Activated CD4-positive, CD25-positive, alpha-beta regulatory T cell treated with anti-CD3 and anti-CD28 coated beads, Interleukin-2, amount 50 U/mL, for 16 hours (primary cell): ENCODE measurements around the gene PPFIBP1.
A peak's percentile ranks its signal among the peaks of the same experiment; 100 is the strongest.

Experiments
- DNase-seq: peaks from one replicate; pipeline ENCODE4 v3.0.0-alpha.2; 2020; ENCODE audit warnings: low read depth, low spot score

Gene PPFIBP1

DNA sequence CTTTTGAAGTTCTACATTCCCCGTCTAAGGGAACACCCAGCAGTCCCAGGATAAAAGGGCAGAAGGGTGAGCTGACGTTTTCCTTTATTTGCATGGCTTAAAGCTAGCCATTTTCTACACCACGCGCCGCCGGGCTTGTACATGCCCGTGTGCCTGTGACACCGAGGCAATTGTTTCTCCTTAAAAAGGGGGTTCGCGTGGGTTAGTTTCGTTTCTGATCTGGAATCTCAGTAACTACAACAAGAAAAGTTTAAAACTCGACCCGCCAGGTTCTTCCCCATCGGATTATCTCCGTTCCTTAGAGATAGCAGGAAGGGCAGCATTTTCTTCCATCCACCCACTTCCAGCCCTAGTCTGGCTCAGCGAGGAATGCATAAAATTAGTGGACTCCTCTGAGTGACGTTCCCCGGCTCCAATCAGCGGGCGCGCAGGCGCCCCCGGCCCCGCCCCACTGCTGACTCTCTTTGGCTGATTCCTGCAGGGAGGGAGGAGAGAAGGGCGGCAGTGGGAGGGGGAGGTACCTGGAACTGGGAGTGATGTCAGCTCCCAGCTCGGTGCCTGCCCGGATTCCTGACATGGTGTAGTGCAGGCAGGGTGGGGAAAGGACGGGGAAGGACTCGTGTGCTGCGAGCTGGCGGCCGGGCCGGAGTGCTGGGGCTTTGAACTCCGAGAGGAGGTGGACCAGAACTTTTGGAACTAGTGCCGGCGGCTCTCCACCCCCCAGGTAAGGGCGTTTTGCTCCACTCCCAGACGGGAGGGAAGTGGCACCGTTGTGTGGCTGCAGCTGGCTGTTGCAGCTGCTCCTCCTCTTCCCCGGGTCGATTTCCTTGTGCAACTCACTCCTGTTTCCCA, at the start of gene PPFIBP1:
TSS of gene PPFIBP1 (plus strand) at position 565 of the 852 bp plus-strand sequence. CDS start 109,191 bp downstream, outside the sequence.
- DNase-seq, result peak; percentile 95

DNA sequence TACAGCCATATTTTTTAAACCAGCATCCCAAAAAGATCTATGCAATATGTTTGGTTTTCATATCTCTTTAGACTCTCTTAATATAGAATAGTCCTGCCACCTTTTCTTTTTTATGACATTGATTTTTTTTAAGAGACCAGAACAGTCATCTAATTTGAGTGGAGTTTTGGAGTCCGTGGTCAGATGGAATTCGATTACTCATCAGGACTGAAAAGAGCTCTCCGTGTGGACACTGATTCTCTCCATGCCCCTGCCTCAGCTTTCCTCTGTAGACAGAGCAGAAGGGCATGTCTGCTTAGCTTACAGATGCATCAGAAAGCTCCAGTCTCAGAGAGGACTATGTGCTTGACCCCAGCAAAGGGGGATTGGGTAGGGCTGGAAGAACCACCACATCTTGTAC, 49.7 kb upstream of the PPFIBP1 start:
- DNase-seq, result no peak

DNA sequence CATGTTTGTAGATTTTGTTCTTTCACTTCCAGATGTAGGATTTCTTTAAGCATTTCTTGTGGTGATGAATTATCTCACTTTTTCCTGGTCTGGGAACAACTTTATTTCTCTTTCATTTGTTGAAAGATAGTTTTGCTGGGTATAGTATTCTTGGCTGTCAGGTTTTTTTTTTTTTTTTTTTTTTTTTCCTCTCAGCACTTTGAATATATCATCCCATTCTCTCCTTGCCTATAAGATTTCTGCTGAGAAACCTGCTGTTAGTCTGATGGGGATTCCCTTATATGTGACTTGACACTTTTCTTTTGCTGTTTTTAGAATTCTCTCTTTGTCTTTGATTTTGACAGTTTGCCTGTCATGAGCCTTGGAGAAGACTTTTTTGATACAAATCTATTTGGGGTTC, 47.0 kb upstream of the PPFIBP1 start:
- no peak for DNase-seq

DNA sequence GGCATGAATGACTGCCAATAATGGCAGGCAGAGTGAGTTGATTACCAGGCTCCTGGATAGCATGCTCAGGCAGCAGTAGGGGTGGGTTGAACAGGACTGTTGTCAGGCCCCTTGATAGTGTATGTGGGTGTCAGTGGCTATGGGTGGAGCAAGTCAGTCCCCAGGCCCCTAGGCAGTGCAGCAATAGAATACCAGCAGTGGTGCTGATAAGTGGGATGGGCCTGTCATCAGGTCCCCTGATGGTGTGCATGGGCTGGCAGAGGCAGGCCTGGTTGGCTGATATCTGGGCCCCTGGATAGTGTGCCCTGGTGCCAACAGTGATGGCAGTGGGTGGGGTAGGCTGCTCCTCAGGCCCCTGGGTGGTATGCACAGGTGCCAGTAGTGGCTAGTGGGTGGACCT, 45.1 kb upstream of the PPFIBP1 start:
- DNase-seq, result no peak

DNA sequence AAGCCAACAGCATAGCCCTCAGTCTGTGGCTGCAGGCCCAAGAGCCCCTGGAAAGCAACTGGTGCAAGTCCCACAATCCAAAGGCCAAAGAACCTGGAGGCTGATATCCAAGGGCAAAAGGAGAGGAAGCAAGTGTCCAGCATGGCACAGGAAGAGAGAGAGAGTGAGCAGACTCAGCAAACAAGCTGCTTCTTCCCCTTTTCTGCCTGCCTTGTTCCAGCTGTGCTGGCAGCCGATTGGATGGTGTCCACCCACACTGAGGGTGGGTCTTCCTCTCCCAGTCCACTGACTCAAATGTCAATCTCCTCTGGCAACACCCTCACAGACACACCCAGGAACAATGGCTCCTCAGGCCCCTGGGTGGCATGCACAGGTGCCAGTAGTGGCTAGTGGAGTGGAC, 44.0 kb upstream of the PPFIBP1 start:
- DNase-seq, result no peak

DNA sequence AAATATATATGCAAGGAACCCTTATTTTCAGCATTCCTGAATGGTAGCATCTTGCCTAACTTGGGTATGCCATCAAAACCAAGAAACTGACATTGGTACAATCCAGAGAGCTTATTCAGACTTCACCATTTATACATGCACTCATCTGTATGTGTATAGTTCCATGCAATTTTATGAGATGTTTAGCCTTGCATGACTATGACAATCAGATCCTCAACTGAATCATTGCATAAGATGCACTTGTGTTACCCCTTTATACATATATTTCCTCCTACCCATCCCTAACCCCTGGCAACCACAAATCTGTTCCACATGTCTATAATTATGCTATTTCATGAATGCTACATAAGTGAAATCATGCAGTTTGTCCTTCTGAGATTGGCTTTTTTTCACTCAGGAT, 37.0 kb upstream of the PPFIBP1 start:
- no peak for DNase-seq

DNA sequence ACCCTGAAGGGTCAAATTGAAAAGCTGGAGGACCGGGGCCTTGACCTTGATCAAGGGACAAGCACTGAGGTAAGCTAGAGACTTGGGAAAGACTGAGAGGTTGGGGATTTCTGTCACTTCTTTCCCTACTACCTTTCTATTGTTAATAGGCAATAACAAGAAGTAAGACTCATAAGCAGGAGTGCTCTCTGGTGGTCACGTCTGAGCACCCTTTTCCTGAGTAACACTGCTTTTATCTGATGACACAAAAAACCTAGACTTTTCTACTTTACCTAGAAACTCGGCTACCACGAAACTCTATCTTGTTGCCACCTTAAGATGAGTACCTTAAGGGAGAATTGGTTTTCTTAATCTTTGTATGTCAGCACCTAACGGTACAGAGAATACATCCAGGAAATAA, 35.5 kb upstream of the PPFIBP1 start:
- no peak for DNase-seq

DNA sequence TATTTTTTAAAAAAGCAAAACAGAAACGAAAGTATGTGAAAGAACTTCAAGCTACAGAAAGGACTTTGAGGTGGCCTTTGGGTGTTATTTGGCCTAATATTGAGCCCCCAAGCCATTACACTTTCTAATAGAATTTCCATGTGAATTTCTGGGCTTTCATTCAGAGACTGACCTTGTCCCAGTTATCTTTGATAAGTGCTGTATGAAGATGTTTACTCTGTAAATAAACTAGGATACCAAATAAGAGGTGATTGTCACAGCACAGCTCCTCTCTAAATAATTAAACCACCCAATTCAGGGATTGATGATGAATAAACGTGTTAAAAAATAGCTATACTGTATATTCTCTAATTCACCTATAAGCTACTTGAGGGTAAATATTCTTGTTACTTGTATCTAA, 32.8 kb upstream of the PPFIBP1 start:
- no peak for DNase-seq

DNA sequence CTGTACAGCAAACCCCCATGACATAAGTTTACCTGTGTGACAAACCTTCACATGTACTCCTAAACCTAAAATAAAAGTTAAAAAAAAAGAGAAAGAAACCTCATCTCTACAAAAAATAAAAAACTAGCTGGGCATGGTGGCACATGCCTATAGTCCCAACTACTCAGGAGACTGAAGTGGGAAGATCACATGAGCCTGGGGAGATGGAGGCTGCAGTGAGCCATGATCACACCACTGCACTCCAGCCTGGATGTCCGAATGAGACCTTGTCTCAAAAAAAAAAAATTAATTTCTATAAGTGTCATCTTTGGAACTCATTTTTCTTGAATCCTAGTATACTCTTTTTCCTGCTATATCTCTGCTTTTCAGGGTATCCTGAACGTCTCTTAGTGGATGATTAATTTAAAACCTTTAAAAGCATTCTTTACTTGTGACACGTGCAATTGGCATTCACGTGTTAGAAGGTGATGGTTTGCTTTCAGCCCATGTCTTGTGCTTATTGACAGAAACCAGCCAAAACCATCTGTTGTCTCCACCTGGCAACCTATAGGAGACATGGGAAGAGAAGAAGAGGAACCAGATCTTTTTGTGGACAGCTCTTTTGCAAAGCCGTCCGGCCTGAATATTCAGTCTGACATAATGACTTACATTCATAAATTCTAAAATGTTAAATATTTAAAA, 30.6 kb upstream of the PPFIBP1 start:
- no peak for DNase-seq

DNA sequence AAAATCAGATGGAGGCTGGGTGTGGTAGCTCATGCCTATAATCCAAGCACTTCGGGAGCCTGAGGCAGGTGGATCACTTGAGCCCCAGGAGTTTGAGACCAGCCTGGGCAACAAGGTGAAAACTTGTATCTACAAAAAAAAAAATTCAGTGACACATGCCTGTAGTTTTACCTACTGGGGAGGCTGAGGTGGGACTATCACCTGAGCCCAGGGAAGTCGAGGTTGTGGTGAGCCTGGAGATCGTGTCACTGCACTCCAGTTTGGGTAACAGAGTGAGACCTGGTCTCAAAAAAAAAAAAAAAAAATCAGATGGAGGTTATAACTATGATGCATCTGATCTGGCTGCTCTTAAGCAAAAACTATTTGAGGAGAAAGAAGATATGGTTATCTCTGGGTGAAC, 26.6 kb upstream of the PPFIBP1 start:
- no peak for DNase-seq

DNA sequence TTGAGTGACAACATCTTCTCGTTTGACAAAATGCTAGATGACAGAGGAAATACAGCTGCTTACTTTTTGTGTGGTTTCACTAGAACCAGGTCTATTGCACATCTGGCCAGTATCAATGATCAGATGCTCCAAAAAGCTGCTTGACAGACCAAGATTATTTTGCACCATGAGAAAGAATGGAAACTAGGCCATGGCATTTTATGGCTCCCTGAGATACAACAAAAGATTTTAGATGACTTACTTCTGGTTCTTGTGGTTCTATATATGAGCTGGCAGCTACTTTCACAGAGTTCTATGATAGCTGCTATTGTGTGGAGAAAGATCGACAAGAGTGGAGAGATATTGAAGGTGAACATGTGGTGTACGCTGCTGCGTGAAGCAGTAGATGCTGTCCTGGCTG, 25.9 kb upstream of the PPFIBP1 start:
- DNase-seq, result no peak

DNA sequence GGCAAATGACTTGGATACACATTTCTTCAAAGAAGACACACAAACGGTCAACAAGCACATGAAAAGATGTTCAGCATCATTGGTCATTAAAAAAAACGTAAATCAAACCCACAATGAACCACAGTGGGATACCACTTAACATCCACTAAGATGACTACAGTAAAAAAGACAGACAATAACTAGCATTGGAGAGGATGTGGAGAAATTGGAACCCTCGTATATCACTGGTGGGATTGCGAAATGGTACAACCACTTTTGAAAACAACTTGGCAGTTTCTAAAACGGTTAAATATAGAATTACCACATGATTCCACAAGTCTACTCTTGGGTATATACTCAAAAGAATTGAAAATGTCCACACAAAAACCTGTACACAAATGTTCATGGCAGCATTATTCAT, 25.2 kb upstream of the PPFIBP1 start:
- no peak for DNase-seq

DNA sequence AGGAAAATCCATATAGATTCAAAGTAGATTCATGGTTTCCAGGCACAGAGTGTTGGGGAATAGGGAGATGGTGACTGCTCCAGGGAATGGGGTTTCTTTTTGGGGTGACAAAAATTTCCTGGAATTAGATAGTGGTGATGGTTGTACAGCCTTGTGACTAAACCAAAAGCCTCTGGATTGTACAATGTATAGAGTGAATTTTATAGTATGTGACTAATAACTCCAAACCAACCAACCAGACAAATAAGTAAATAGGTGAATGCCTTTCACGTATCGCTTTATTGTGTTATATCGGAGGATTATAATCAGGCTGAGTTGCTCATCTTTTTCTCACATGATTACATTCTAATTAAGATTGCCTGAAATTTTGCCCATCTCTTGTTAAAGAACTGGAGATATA, 24.6 kb upstream of the PPFIBP1 start:
- DNase-seq, result no peak

DNA sequence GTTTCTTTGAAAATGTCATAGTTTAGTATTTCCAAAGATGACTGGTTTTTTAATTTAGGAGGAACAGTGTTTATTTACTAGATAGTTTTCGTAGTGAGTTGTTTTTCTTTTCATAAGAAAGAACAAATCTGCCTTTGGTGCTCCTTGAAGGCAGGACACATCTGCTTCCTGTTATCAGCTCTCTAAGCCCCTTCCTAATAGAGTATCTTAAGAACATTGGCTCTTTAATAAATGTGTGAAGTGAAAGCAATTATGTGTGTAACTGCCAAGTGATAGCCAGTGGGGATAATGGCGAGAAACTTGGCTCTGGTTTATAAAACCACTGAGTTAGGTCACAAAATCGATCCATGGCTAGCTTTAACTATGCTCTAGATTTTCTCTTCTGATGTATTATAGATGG, 23.5 kb upstream of the PPFIBP1 start:
- no peak for DNase-seq

DNA sequence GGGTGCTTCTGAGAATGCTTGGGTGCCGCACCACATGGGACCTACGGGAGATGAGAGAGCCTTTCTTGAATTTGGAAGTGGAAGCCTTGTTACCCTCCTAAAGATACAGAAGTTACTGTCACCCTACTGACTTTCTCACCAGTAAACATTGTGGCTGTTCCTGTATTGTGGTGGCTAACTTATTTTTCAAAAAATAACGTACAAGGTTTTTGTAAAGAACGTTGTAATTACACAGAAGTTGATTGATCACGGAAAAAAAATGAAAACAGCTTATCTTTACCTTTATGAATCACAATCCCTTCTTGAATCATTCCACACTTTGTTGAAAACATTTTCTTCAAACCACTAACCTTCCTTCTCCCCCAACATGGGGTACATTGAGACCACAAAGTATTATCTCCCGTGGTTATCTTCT, 22.0 kb upstream of the PPFIBP1 start:
- no peak for DNase-seq

DNA sequence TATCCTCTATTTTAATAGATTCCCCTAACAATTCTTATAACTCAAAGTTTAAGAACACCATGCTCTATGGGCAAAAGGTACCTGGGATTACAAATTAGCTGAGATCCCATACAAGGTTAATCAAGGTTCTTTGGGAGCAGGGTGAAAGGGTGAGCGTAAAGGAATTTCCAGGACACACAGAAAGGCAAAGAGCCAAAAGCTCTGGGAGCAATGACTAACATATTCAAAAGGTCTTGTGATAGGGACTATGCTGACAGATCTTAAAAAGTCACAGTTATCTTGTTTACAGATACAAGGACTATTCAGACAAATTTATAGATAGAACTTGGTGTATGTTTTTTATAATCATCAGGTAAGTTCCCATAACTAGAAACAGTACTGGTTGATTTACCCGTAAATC, 19.5 kb upstream of the PPFIBP1 start:
- DNase-seq, result no peak

DNA sequence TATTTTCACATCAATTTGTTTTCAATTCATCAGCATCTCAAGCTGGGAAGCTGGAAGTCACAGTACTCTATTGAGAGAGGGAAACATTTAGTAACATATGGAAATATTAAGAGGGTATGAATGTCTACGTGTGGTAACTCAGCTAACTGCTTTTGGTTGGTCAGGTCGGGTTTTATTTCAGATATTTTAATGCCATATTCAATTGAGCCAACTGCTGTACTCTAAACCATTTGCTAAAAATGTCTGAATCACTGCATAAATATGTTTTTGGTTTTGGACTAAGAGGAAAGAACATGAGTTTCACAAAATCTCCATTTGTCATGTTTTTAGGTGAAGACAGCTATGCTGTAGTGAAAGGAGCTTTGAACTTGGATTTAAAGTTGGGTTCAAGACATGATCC, 18.9 kb upstream of the PPFIBP1 start:
- DNase-seq, result no peak

DNA sequence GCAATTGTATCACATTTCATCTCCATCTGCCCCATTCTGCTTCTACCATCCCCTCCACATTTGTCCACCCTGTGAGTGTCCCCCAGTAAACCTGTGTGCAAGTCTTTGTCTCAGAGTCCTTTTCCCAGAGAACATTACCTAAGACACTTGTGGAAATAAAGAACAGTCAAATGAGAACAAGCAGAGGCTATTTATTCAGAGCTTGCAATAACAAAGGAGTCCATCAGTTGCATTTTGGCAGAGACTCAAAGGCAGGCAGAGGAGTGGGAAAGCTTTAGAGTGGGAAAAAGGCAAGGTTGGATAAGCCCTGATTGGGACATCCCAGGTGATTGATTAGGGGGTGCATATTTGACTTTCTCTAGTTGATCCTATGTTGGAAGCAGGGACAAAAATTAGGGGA, 18.2 kb upstream of the PPFIBP1 start:
- no peak for DNase-seq

DNA sequence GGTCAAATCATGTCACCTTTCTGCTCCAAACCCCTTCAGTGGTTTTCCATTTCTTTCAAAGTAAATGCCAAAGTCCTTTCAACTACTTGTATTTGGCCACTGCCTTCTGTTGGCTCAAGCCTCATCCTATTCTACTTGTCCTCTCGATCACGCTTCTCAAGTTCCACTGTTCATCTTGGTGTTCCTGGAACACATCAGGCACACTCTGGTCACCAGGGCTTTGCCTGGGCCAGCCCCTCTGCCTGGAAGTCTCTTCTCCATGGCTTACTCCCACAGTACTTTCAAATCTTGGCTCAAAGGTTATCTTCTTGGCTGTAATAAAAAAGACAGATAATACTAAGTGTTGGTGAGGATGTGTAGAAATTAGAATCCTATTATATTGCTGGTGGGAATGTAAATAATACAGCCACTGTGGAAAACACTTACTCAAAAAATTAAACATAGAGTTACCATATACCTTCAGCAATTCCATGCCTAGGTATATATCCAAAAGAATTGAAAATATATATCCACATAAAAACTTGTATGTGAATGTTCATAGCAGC, 17.3 kb upstream of the PPFIBP1 start:
- no peak for DNase-seq

DNA sequence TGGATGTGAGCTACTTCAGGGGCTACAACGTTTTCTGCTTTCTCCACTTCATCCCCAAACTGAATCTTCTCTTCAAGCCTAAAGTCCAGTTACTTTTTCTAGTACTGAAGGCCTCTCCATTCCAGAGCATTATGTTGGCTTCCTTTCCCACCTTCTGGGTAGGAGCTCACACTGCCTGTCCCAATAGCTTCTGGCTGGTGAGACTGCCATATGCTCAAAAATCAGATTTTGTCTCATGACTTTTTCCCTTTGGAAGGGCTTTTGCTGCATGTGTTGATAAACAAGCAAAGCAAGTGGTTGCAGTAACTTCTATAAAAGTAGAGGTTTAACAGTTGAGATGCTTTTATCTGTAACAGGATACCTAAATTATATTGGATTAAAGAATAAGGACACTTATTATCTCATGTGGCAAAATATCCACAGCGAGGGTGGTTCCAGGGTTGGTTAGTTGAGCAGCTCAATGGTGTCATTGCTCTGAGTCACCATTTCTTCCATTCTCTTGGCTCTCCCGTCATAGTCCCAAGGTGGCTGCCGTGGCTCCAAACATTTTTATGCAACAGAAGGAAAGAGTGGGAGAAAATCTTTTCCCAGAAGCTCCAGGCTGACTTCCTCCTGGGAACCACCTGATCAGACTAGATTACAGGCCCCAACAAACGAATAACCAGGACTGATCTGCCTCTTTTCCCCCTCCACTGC, 15.1 kb upstream of the PPFIBP1 start:
- DNase-seq, result no peak

DNA sequence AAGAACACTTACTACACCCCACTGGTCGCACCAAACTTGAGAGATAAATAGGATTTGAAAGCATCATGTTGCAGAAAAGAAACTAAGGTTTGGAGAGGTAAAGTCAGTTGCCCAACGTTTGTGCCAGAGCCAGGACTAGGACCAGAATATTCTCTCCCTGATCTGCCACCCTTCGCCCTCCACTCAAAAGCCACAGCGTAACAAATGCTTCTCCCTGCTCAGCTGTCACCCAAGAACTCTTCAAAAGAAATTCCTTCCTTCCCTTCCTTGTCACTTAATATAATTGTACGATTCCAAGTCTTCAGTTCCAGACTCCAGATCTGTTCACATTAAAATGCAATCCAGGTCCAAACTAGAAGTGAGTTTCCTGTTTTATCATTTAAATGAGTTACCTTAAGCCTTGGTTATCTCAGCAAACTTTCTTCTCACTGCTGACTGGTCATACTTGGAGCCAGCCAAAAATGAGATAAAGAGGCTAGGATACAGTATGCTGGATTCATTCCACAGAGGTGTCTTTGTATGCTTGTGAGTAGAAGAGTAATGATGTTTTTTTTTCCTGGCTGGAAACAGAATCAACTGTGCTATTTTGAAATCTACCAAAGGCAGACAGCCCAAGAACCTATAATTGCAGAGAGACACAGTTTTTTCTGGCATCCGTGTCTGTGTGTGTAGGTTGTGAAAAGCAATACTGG, 12.8 kb upstream of the PPFIBP1 start:
- DNase-seq, result no peak

DNA sequence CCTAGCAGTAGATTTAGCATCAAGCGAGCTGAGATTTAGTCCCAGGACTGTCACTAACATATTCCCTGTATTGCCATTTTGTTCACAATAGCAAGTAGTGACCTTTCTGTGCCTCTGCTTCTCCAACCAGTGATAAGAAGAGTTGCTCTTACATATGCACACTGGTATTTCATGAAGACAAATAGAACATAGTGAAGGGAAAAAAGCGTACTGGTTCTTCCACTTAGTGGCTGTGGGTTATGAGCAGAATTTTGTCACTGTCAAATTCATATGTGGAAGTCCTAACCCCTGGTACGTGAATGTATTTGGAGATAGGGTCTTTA, 12.3 kb upstream of the PPFIBP1 start:
- no peak for DNase-seq
